Effector memory CD4-positive, alpha-beta T cell (primary cell): ENCODE results near the gene NCAM1.

Experiments
- DNase-seq, 3 donors: peaks; one replicate each; pipeline ENCODE4 v3.0.0-alpha.2; 2020
- H3K27ac ChIP-seq: 2 replicates; pipeline ENCODE4 v1.7.0; 2013; ENCODE audit warnings: mild to moderate bottlenecking, low read length, moderate library complexity; ENCODE audit not compliant: insufficient read depth, poor library complexity, severe bottlenecking
- H3K27me3 ChIP-seq: replicated peaks from 2 replicates; pipeline ENCODE4 v1.7.0; 2013; ENCODE audit warnings: mild to moderate bottlenecking, low read length; ENCODE audit not compliant: insufficient read depth, control insufficient read depth, poor library complexity, severe bottlenecking
- H3K36me3 ChIP-seq: 2 replicates; pipeline ENCODE4 v1.7.0; 2013; ENCODE audit warnings: mild to moderate bottlenecking, low read length, moderate library complexity; ENCODE audit not compliant: control insufficient read depth, insufficient read depth
- H3K4me1 ChIP-seq: 2 replicates; pipeline ENCODE4 v1.7.0; 2013; ENCODE audit warnings: low read length, mild to moderate bottlenecking; ENCODE audit not compliant: control insufficient read depth, insufficient read depth, poor library complexity, severe bottlenecking
- H3K4me3 ChIP-seq: 2 replicates; pipeline ENCODE4 v1.7.0; 2013; ENCODE audit warnings: low read length, low read depth, mild to moderate bottlenecking; ENCODE audit not compliant: insufficient read depth, poor library complexity, severe bottlenecking
- H3K9me3 ChIP-seq: 2 replicates; pipeline ENCODE4 v1.7.0; 2013; ENCODE audit warnings: mild to moderate bottlenecking, low read length, moderate library complexity; ENCODE audit not compliant: control insufficient read depth

The NCAM1 gene

GRCh38 chr11:113278481-113278880, 317.3 kb downstream of the NCAM1 start:
- no peaks in the 10 kb centered on the region for H3K36me3 ChIP-seq
- H3K9me3 ChIP-seq: no peaks in the 10 kb centered on the region
- no peaks in the 10 kb centered on the region for H3K4me1 ChIP-seq
- DNase-seq: no peak
- H3K27me3 ChIP-seq: no peaks in the 10 kb centered on the region
- no peak overlapping the region for H3K4me3 ChIP-seq
- H3K27ac ChIP-seq: no peak overlapping the region

DNA sequence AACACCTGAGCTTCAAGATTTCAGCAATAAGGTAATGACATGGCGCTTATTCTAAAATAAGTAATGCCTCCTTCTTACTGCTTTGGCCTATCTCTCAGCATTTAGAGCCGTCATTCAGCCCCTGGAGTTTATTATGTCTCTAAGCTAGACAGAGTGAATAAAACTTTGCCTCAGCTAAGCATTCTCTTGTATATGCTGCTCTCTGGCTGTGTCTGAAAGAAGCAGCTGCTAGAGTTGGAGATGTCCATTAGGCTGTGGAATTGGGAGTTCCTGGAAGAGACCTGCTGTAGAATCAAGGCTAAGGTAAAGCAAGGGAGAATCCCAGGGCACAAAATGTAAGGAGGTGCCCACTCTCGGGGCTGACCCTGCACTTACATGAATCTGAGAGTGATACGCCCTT, 317.7 kb downstream of the NCAM1 start:
- DNase-seq: no peak
- H3K4me3 ChIP-seq: no peak overlapping the region
- H3K36me3 ChIP-seq: no peaks in the 10 kb centered on the region
- H3K4me1 ChIP-seq: no peaks in the 10 kb centered on the region
- H3K27ac ChIP-seq: no peak overlapping the region
- H3K9me3 ChIP-seq: no peaks in the 10 kb centered on the region
- no peaks in the 10 kb centered on the region for H3K27me3 ChIP-seq

GRCh38 chr11:113279591-113279990, 318.4 kb downstream of the NCAM1 start:
- Histone ChIP-seq H3K36me3 (no peaks in the 10 kb centered on the region), H3K9me3 (no peaks in the 10 kb centered on the region), H3K27me3 (no peaks in the 10 kb centered on the region), H3K4me3 (no peak overlapping the region), H3K27ac (no peak overlapping the region), H3K4me1 (no peaks in the 10 kb centered on the region)
- DNase-seq: no peak

DNA sequence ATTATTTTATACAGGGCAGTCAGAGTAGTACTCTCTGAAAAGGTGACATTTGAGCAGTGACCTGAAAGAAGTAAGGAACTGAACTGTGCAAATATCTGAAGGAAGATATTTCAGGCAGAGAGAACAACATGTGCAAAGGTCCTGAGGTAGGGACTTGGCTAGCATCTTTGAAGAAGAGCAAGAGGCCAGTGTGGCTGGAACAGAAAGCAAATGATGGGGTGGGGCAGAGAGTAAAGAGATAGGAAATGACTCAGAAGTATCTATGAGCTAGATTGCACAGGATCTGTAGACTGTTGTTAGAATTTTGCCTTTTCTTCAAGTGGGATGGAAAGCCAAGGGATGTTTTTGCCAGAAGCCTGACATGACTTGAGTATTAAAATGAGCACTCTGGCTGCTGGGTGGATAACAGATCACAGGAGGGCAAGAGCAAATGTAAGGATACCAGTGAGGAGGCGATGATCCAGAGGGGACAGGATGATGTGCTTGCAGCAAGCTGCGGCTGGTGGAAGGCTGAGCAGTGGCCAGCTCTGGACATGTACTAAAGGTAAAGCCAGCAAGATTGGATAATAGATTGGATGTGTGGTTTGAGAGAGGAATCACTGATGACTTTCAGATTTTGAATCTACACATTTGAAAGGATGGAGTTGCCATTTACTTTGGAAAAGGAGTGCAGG, 320.0 kb downstream of the NCAM1 start:
- Histone ChIP-seq H3K9me3 (no peaks in the 10 kb centered on the region), H3K27me3 (no peaks in the 10 kb centered on the region), H3K27ac (no peak overlapping the region), H3K4me3 (no peak overlapping the region), H3K36me3 (no peaks in the 10 kb centered on the region), H3K4me1 (no peaks in the 10 kb centered on the region)
- DNase-seq: no peak

GRCh38 chr11:113282898-113283437, 321.7 kb downstream of the NCAM1 start:
- Histone ChIP-seq H3K27me3 (no peaks in the 10 kb centered on the region), H3K27ac (no peak overlapping the region), H3K4me3 (no peak overlapping the region), H3K9me3 (no peaks in the 10 kb centered on the region), H3K36me3 (no peaks in the 10 kb centered on the region), H3K4me1 (no peaks in the 10 kb centered on the region)
- DNase-seq: no peak

DNA sequence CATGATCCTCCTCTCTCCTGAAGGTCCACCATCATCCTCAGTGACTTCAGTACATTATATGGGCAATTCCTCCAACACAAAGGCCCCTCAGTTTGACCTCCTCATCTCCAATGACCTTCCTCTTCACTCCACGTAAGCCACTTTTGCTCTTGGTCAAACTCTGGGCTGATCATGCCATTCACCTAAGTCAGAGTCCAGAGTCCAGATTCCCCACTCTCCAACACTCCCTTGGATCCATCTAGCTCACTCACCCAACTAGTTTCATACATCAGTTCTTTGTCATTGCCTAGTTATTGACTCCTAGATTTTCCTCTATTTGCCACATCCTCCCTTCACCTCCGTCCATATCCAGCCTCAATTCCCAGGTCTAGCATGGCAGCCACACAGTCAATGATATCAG, 322.7 kb downstream of the NCAM1 start:
- H3K27me3 ChIP-seq: no peaks in the 10 kb centered on the region
- no peak overlapping the region for H3K27ac ChIP-seq
- H3K9me3 ChIP-seq: no peaks in the 10 kb centered on the region
- no peaks in the 10 kb centered on the region for H3K36me3 ChIP-seq
- H3K4me3 ChIP-seq: no peak overlapping the region
- H3K4me1 ChIP-seq: no peaks in the 10 kb centered on the region
- DNase-seq: no peak

- Histone ChIP-seq H3K36me3 (no peaks in the 10 kb centered on the region), H3K4me1 (no peaks in the 10 kb centered on the region), H3K27ac (no peak overlapping the region), H3K9me3 (no peaks in the 10 kb centered on the region), H3K4me3 (no peak overlapping the region), H3K27me3 (no peaks in the 10 kb centered on the region)
- DNase-seq: no peak
Measured at GRCh38 chr11:113286009-113286408, 324.8 kb downstream of the NCAM1 start.

- Histone ChIP-seq H3K4me3 (no peak overlapping the region), H3K27me3 (no peaks in the 10 kb centered on the region), H3K9me3 (no peaks in the 10 kb centered on the region), H3K36me3 (no peaks in the 10 kb centered on the region), H3K4me1 (no peaks in the 10 kb centered on the region), H3K27ac (no peak overlapping the region)
- no peak for DNase-seq
Measured at GRCh38 chr11:113286509-113287497, 325.6 kb downstream of the NCAM1 start.

- Histone ChIP-seq H3K4me3 (no peak overlapping the region), H3K4me1 (no peaks in the 10 kb centered on the region), H3K27me3 (no peaks in the 10 kb centered on the region), H3K27ac (no peak overlapping the region), H3K9me3 (no peaks in the 10 kb centered on the region), H3K36me3 (no peaks in the 10 kb centered on the region)
- no peak for DNase-seq
Measured at GRCh38 chr11:113287801-113288200, 326.6 kb downstream of the NCAM1 start.
